Transverse colon (tissue), 4 donors: Measurements from ENCODE around the gene FCSK.

ENCODE experiments used
- EP300 ChIP-seq: sonication (generic); formaldehyde crosslinking; IDR thresholded peaks from one replicate; pipeline ENCODE4 v1.6.1; 2017; ENCODE audit warnings: antibody characterized with exemption, low read depth
- POLR2A ChIP-seq: fragments of 450-650 bp; IDR thresholded peaks from one replicate; pipeline ENCODE4 v1.6.1; 2016; ENCODE audit warnings: antibody characterized with exemption, mild to moderate bottlenecking, moderate library complexity
- POLR2AphosphoS5 ChIP-seq, 3 donors: sonication (generic); formaldehyde crosslinking; IDR thresholded peaks; one replicate each; pipeline ENCODE4 v1.6.1; 2016; ENCODE audit warnings: antibody characterized with exemption in 3 of 3
- TF ChIP-seq, protein P1 (sequence below), 5 experiments: fragments of 200-600 bp in 3 of 5; fragments of 450-650 bp in 2 of 5; sonication (generic) in 3 of 5; IDR thresholded peaks; 1 replicate in 2 of 5; 2 replicates in 3 of 5; pipeline ENCODE4 v1.5.1; 2016 to 2017; ENCODE audit warnings: antibody characterized with exemption in 5 of 5, inconsistent platforms in 3 of 5, mild to moderate bottlenecking in 2 of 5, moderate library complexity in 1 of 5

DNA sequence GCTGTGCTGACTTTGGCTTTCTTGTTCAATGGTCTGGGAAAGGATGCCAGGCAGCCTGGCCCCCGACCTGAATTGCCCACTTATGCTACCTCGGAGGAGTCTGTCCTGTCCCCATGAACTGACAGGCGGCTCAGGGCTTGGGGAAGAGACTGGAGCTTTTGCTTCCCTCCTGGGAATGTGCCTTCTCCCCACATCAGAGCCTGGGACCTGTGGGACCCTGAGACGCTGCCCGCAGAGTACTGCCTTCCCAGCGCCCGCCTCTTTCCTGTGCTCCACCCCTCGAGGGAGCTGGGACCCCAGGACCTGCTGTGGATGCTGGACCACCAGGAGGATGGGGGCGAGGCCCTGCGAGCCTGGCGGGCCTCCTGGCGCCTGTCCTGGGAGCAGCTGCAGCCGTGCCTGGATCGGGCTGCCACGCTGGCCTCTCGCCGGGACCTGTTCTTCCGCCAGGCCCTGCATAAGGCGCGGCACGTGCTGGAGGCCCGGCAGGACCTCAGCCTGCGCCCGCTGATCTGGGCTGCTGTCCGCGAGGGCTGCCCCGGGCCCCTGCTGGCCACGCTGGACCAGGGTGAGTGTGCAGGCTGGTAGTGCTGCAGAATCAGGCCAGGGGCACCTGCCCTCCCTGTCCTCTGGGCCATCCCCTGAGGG lies 18.5 kb downstream of the FCSK start:
- no peak for TF ChIP-seq EP300
- TF ChIP-seq, protein P1, sequence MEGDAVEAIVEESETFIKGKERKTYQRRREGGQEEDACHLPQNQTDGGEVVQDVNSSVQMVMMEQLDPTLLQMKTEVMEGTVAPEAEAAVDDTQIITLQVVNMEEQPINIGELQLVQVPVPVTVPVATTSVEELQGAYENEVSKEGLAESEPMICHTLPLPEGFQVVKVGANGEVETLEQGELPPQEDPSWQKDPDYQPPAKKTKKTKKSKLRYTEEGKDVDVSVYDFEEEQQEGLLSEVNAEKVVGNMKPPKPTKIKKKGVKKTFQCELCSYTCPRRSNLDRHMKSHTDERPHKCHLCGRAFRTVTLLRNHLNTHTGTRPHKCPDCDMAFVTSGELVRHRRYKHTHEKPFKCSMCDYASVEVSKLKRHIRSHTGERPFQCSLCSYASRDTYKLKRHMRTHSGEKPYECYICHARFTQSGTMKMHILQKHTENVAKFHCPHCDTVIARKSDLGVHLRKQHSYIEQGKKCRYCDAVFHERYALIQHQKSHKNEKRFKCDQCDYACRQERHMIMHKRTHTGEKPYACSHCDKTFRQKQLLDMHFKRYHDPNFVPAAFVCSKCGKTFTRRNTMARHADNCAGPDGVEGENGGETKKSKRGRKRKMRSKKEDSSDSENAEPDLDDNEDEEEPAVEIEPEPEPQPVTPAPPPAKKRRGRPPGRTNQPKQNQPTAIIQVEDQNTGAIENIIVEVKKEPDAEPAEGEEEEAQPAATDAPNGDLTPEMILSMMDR (IDR thresholded peaks at IDR 0.05): no peak
- TF ChIP-seq POLR2A: no peak
- TF ChIP-seq POLR2AphosphoS5 (IDR thresholded peaks at IDR 0.05): no peak
